NCI-H1436 (cell line): ENCODE measurements around the gene SFXN5.

Experiments
- DNase-seq: peaks from one replicate; lab custom pipeline; 2025; lab: John Stamatoyannopoulos, UW

SFXN5 gene

DNA sequence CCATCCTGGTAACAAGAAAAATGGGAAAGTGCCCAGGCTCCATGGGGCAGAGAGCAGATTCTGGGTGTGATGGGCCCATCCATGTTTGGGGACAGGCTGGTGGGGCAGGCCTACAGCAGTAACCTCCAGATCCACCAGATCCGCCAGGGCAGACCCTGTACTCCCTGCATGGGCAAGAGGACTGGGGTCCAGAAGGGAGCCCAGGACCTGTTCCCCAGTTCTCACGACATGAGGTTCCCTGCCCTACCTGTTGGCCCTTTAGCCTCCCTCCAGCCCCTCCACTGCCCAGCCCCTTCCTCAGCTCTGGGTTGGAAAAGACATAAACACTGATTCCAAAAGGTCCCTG, 115.5 kb downstream of the SFXN5 start:
- DNase-seq, result no peak

DNA sequence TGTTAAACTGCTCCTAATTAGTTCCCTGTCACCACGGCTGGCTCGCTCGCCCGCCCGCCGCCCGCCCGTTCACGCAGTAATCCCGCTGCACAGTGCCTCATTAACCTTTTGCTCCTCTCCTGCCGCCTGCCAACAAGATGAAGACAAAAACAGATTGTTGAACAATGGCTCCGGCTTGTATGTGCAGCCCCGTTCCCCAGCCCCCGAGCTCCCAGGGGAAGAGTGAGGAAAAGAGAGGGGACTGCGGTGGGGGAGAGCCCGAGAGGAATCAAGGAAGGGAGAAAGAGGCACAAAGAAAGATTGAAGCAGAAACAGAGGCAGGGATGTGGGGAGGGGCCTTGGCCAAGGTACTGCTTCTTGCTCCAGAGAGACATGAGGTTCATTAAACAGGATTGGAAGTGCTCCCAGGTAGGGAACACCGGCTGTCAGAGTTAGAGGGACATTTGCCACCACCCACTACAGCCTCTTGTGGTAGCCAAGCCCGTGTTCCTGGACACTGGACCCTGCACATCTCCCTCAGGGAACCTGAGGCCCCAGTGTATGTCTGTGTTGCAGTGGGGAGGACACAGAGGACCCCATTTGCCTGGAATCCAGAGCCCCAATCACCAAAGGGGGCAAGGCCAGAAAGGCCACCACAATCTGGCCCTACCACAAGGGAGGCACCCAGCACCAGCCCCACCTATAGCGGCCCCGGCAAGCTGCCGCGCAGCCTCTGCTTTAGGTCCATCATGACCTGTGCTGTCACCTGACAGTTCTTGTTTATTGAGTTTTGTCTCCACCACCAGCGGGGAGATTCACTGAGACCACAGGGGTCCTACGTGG, 116.1 kb downstream of the SFXN5 start:
- no peak for DNase-seq

DNA sequence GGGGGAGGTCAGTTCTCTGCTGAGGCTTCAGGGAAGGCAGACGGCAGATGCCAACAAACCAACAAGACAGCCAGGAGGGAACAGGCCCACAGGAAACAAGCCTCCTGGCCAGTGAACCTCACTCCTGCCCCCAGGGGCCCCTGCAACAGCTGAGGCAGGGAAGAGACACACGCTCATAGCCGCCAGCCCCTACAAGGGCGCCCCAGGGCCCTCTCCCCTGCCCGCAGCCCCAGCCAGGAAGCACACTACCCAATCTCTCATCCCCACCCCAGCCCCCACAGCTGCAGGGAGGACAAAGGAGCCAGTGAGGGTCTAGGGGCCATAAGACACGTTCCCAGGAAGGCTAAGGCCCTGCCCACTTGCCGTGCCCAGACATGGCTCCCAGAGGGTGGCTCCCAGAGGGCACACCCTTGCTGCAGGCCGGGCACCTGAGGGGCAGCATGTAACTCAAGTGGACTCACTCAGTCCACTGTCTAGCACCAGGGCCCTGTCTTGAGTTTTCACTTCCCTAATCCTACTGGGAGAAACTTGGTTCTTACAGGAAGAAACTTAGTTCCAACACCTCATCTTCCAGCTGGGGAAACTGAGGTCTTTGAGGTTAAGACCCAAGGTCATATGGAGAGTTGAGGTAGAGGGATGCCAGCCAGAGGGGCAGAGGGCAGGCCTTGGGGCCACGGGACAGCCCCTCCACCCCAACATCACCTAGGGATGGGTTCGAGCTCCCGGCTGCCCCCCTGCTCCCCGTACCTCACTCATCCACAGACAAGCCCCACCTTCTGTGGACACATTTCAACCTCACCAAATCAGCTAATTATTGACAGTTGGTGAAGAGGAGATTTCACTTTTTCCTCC, 116.9 kb downstream of the SFXN5 start:
- no peak for DNase-seq

DNA sequence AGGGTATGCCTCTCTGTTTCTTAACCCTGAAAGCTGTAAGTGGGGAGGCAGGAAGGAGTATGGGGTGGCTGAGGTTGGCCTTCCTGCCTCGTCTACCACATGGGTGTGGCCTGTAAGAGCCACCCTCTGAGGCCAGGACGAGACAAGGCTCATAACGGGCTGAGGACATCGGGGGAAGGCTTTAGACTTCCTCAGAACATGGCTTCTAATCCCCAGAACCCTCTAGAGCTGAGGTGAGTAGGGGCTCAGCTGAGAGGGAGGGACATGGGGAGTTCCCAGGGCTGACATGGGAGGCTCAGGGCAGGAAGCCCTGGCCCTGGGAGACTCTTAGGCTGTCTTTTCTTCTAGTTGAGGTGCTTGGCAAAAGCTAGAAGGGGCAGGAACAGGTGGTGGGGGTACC, 117.5 kb downstream of the SFXN5 start:
- DNase-seq, result no peak

DNA sequence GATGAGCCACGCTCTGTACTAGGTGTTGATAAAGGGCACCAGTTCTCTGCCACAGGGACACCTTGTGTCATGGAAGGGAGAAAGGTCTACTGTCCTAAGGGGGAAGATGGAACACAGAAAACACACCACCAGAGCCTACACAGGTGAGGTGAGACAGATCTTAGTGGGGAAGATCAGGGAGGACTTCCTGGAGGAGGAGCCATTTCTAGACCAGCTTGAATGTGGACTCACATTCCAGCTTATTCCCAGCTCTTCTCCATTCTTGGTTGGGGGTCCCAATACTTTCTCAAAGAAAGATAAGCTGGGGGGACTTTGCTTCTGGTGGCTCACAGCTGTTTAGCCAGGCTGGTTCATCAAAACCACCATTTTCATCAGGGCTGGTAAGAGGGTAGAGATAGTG, 118.0 kb downstream of the SFXN5 start:
- no peak for DNase-seq

DNA sequence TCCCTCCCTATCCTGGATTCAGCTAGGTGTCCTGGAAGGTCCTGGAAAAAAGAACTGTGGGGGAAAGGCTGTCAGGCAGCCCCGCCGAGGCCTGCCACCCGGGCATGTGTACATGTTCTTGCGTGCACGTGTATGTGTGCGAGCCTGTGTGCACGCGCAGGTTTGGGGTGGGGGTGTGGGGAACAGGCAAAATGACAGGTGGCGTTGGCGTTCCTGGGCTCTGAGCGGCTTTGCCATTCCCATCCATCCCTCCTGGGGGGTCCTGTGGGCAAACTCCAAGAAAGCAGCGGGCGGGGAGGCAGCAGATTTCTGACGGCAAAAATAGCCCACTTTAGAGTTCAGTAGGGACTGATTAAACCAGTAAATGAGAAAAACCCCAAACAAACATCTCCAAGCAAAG, 118.6 kb downstream of the SFXN5 start:
- DNase-seq, result no peak

DNA sequence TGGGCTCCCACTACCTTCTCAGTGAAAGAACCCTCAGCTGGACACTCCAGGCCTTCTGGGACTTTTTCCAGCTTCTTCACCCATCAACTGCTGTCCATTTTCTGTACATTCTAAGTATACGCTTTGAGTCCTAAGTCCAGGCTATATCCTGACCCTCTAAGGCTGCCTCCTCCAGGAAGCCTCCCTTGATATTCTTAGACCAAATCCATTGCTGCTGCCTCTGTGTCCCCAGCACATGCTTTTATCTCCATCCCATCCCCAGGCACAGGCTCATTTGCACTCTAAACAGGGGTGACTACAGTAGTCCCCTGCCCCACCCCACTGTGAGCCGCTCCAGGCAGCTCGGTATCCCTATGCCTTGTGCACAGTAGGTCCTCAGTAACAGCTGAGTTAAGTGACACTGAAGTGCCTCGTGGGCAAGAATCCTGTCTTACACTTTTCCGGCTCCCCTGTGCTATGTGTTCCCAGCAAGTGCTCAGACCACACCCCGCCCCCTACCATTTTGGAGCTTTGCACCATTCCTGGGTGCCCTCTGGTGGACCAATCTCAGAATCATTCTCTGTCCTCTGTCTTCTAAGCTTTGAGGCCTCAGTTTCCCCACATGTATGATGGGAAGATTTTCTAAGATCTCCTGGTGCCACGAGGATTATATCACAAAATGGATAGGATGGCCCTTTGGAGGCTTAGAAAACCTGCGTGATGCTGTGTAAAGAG, 119.2 kb downstream of the SFXN5 start:
- no peak for DNase-seq

DNA sequence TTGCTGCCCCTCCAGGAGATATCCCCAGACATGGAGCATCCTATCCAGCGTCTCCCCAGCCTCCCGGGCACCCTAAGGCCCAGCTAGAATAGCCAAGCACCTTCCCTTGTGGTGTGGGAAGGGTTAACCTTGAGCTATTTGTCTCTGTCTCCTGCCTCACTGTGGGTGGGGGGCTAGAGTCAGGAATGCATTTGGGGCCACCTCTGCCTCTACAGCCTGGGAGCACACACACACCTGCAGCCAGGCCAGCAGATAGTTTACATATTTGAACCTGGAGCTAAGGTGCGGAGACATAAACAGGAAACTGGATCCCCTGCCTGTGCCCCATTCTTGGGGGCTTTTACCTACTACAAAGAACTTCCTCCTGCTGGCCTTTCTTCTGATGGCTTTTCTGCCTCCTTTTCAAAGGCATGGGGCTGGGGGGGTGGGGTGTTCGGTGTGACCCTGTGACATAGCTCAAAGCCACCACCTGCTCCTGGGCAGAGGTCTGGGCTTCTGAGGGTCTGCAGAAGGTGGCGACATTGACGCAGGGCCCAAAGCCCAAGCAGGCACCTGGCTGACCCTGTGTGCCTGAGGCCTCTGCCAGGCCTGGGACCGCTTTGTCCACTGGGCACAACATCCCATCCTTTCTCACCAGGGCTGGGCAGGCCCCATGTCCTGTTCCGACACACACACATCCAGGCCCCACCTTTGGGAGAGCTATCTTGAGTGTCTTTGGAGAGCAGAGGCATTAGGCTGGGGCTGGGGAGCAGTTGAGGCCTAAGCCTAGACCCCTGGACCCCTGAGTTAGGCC, 120.0 kb downstream of the SFXN5 start:
- no peak for DNase-seq

DNA sequence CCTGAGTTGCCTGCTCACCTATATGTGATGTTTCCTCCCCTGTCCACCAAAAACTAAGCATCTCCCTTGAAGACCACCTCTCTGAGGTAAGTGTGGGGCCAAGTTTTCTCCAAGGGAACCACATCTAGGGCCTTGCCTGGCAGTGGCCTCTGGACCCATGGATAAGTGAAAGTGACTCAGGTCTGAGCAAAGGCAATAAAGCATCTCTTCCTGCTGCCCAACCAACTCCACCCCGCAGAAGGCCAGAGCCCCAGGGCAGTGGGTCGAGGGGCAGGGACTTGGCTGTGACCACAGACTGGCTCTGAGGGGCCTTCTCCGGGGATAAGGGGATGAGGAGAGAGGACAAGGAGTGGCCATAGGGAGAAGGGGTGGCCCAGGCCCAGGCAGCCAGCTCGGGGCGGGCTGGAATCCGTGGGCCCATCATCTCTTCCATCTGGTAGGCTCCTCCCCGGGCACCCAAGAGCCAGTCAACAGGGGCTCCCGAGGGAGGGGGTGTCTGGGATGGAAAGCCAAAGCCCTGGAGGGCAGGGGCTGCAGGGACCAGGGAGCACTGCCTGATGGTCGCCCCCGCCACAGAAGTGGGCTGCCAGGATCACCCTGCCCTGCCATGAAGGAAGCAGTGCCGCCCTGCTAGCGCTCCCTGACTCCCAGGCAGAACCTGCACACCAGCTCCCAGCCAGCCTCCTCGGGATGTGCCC, 120.8 kb downstream of the SFXN5 start:
- no peak for DNase-seq

DNA sequence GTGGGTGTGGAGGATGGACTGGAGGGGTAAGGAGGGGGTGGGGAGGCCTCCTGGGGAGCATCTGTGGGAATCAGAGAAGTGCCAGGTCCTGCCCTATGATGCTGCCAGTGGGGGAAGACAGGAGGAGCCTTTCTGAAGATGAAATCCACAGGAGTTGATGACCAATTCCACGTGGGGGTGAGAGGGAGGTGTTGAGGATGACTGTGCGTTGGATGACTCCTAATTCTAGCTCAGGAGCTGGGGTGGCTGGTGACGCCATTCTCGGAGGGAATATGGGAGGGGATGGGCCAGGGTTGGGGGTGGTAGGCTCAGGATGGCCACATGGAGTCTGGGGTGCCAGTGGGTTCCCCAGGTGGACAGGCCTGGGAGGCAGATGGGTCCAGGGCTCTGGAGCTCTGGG, 121.9 kb downstream of the SFXN5 start:
- DNase-seq, result no peak

DNA sequence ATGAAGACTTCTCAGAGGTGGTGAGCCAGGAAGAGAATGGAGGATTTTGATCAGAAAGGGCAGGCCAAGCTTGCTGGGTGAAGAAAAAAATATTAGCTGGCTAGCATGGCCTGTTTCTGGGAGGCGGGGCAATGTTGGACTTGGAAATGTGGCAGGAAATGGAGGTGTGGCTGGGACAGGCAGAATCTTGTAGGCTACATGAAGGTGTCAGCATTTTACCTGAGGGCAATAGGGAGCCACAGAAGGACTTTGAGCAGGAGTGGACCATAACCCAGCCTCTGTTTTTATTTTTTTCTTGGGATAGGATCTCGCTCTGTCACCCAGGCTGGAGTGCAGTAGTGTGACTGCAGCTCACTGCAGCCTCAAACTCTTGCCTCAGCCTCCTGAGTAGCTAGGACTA, 122.5 kb downstream of the SFXN5 start:
- DNase-seq, result no peak

DNA sequence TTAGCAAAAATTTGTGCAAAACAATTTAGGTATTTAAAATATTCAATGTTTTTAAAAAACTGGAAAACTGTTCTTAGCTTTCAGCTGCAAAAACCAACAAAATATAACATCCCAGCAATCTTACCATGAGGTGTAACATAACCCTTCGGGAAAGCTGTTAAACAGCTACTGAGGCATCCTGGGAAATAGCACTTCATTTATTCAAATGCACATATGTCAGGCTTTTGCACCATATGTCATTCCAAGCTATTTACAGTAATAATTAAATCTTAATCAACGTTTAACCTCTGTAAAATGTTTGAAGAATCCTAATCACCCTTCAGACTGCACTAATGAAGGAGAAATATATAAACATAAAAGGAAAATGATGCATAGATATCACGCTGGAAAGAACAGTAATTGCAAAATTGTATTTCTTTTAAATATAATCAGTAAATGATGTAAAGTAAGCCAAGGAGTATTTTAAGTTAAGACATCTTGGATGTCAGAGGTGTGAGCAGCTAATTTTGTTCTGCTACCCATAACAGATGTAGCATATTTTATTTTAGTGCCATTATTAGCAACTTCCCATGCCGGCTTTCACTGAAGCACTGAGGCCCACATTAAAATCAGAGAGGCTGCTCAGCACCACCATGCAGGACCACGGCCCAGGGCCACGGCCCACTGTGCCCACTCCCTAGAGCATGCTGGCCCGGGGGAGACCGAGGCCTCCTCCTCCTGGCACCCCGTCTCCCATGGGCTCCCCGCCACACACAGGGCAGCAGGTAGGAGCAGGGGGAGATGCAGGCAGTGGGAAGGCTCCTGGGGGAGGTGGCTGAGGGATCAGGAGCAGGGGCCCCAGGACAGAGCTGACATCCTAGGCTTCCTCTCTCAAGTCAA, 123.3 kb downstream of the SFXN5 start:
- no peak for DNase-seq

DNA sequence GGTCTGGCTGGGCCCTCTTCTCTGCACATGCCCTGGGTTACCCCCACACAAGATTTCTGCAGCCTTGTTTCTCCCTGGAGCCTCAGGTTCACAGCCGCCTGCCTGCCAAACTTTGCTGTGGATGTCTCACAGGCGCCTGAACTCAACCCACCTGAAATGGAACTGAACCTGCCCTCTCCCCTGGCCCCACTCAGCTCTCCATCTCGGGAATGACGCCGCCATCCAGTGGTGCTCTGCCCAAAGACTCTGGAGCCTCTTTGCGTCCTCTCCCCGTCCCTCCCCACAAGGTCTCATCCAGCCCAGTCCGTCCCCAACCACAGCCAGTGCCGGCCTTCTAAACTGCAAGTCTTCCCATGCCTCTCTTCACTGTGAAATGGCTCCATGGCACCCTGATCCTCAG, 125.0 kb downstream of the SFXN5 start:
- no peak for DNase-seq

DNA sequence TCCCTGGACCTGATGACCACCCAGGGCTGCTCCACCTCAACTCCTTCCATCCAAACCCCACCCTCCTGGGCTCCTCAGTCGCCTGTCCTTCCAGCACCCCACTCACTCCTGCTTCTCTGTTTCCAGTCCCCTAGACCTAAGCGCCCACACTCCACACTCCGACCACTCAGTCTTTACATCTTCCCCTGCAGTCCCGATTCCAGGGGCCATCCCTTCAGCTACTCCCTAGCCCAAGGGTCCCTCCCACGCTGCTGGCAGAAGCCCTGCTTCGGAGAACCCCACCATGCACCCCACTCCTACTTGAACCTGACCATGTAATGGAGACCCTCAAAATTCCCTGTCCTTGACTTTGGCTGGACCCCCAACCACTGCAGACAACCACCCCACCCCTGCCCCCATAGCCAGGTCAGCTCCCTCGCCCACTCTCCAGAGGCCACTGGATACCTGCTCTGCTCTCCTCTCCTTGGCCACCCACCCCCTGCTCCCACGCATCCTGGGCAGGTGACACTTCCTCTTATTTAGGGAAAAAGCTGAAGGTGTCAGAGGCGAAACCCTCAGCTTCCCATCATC, 126.0 kb downstream of the SFXN5 start:
- no peak for DNase-seq

DNA sequence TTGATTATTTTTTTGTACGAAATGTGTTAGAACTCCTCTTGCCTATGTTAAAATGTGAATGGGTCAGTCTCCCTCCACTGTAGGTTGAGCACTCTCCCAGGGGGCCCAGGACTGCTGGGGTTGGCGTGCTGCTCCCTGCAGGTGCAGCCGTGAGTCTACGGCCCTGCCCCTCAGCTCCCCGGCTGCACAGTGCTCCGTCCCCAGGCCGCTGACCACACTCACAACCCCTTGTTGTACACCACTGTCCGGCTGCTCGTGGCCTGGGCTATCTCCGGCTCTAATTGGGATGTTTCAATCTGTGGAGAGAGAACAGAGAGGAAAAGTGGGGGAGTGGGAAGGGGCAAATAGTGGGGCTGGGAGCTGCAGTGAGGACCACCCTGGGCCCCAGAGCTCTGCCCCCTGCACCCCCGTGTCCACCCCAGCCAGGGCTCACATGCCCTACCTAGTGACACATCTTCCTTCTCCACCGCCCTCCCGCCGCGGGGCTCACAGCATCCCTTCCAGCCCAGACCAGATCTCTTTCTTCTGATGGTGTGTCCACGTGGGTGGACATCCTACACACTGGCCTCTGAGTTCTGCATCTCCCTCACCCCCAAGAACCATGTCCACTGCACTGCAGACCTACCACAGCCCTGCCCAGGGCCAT, 126.6 kb downstream of the SFXN5 start:
- no peak for DNase-seq

DNA sequence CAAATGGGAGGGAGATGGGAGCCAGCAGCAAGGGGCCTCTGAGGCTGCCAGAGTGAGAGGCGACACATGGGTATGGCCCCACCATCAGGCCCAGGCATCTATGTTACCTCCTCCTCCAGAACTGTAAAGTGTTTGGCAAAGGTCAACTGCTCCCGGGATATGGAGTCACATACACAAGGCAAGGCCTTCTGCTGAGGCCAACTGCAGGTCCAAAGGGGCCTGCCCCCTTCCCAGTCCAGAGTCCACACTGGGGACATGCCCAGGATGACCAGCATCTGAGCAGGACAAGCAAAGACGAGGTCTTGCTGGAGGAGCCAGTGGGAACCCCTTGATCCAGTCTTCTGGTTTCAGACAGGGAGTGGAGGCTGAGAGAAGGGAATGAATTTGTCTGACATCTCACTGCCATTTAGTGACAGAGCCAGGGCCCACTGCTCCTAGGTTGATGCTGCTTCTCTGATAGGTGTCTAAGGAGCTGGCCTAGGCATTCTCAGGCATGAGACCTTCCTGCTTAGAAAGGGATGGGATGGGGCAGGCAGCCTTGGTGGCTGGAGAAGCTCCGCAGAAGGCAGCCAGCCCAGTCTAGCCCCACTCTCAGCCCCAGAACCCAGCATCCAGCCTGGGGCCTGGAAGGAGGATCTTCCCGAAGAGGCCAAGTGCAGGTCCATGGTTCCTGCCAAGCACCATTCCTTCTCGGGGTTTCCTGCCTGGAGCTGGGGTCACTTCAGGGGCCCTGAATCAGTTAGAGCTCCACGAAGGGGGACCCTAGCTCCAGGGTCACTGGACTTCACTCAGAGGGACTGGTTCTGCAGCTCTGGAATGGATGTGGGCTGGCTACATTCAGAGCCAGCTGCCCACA, 127.7 kb downstream of the SFXN5 start:
- DNase-seq, result no peak

DNA sequence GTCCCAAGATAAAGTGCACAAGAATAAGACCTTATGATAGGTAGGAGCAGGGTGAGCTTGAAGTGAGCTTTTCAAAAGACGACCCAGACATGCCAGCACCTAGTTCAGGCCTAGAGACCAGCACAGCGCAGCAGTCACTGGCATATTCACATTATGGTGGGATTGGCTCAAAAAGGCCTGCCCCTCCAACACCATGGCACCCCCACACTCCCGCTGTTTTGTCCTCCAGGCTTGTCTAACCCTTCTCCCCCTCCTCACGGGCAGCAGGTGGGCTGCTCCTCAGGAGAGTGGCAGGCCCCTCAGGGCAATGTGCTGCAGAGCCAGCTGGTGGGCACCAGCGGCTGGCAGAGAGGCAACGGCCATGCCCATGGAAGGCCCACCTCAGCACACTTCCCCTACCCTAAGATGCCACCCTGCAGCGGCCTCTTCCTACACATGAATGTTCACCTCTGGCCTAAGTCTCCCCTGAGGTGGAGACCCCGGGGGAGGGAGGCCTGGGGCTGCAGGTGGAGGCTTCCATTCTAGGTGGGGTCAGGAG, 128.6 kb downstream of the SFXN5 start:
- no peak for DNase-seq

DNA sequence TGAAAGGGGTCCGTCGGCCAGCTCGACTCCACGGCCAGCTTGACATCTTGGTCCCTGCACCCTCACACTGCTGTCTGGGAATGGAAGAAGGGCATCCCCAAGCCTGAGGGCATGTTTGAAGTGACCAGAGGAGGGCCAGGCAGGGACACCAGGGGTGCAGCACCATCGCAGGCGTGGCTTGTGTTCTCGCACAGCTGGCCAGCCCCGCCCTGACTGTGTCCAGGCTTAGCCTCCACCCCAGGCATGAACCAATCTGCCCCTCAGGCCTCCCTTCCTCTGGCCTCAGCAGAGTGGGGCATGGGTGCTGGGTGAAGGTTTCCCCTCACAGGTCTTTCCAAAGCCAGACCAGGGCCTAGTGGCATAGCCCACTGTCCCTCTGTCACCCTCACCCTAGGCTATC, 129.2 kb downstream of the SFXN5 start:
- no peak for DNase-seq
